GM18909 (cell line): Measurements from ENCODE around the gene DMBX1.

Experiments
- ATAC-seq: cut with Tn5 transposase; IDR thresholded peaks from one replicate; pipeline ENCODE4 v1.9.1; 2021; ENCODE audit warnings: mild to moderate bottlenecking; ENCODE audit not compliant: unreplicated experiment, poor library complexity

Gene DMBX1

DNA sequence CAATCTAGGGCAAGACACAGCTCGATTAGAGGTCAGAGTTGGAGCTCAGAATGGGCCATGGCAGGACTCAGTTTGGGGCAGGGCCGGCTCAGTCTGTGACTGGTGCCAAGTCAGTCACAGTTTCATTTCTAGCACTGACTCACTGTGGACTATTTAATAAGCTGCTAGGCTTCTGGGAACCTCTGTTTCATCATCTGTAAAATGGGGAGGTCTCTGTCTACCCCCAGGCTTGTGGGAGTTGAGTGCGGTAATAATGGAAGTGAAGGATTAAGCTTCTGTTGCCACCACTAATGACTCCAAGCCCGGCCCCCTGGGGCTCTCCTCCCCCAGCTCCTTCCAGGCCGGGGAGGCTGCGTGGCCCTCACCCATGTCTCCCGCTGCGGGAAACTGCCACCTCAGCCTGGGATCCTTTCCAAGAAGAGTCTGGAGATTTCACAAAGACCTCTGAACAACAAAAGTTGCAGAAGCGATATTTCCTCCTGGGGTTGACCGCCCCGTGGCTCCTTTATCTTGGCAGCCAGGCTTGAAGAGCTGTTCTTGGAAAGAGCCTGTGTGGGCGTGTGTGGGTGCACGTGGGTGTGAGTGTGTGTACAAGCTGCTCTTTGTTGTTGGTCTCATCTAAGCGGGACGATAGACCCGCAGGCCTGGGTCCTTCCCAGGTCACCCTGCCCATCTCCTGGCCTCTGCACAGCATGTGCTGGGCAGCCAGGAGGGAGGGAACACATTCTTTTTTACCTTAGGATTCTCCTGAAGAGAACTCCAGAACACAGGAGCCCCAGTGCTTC, 32.7 kb downstream of the DMBX1 start:
- no peak for ATAC-seq

DNA sequence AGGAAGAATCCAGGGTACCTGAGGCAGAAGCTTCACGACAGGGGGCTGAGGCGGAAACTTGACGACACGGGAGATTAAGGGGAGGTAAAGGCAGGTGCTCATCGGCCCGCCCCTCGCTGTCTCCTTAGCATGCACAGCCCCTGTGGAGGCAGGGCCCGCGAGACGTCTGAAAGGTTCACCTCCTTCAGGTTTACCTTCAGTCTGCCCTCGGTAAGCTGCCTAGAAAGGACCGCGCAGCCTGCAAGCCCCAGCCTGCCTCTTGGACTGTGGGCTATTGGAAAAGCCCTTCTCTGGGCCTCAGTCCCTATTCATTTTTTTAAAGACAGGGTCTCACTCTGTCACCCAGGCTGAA, 33.3 kb downstream of the DMBX1 start:
- no peak for ATAC-seq

DNA sequence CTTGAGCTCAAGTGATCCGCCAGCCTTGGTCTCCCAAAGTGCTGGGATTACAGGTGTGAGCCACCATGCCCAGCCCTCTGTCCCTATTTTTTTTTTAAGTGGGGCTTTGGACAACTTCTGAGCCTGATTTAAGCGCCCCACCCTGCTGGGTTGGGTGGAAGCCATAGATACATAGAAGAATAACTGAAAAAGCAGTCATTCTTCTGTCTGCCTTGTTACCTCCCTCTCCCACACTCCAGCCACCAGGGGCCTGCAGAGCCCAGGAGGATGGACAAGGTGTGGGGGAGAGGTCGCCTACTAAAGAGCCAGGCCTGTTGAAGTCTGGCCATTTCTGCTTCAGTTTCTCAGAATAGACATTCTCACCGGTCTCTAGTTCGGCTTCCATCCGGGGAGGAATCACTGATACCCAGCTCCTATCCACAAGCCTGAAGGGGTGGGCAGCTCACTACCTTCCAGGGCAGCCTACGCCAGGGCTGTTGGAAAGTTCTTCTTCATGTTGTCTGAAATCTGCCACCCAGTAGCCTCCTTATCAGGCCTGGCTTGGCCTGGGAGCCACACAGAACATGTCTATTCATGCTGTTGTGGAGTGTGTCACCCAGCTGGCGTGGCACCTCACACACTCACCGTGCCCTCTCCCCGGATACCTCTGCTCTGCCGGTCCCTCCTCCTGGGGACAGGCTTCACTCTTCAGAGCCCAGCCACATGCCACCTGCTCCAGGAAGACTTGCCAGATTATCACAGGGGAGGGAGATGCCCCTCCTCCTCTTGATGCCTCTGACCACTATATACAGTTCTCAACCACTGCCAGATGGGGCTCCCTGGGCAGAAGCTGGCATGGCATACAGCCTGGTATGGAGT, 34.1 kb downstream of the DMBX1 start:
- no peak for ATAC-seq

DNA sequence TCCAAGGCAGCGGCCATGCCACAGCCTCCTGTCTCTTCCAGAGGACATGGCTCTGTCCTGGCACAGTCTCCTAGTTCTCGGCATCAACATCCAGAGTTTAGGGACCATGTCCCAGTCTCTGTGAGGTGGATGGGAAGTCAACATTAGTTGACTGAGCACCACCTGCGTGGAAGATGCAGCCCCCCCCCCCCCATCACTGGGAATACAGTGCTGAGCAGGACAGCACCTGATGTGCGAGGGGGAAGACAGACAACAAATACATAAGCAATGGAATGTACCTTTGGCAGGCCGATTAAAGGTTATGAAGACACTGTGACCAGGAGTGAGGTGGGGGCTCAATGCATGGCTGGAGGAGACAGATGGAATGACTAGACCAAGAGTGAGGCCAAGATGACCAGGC, 35.2 kb downstream of the DMBX1 start:
- no peak for ATAC-seq

DNA sequence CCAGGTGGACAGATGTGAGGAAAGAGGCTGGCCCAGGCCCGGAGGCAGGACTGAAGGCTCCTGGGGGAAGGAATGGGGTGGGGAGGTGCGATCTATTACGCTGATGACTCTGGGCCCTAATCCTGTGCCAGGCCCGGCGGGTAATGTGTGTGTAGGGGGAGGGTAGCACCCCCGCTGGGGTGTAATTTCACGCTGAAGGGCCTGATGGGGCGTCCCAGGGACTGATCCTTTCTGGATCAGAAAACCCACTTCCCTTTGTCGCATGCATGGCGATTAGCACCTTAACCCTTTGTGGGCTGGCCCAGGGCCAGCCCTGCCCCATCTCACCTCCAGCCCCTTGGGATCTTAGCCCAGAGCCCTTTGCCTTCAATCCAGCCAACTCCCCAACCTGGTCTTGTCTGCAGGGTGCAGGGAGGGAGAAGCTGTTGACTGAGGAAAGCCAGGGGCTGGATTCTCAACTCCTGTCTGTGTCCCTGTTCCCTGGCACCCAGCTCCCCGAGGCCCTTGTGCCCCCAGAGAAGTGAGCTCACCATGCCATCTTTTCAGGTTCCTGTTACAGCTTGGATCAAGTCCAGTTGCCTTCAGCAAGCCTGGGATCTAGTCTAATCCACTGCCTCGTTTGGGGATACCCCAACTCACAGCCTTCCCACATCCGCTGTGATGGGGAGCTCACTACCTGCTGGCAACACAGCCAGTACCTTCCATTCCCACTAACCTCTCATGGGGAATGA, 35.8 kb downstream of the DMBX1 start:
- no peak for ATAC-seq

DNA sequence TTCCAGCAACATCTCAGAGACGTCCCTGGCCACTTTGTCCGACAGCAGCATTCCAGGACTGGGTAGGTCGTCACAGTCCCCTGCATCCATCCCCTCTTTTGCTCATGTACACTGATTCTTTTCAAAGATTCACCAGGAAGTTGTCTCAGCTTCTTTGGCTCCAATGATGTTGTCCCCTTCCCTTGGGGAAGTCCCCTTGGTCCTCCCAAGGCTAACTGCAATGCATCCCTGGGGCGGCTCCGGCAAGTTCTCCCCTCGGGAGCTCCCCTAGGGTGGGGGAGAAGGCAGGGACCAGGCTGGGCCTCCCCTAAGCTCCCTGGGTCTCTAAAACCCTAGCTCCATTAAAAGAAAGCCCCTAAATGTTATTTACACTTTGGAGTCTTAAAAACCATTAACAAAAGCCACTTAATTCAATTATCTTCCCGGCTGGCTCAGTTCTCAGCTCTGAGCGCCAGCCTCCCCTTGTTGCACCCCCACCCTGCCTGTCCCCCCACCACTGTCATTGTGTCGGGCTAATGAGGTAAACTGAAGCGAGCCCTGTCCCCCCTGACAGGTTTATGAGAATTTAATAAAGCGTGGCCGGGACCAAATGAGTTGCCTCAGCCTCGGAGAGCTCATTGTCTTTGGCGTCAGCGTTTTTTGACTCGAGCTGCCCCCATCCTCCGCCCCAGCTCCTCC, 36.5 kb downstream of the DMBX1 start:
- ATAC-seq, result no peak

DNA sequence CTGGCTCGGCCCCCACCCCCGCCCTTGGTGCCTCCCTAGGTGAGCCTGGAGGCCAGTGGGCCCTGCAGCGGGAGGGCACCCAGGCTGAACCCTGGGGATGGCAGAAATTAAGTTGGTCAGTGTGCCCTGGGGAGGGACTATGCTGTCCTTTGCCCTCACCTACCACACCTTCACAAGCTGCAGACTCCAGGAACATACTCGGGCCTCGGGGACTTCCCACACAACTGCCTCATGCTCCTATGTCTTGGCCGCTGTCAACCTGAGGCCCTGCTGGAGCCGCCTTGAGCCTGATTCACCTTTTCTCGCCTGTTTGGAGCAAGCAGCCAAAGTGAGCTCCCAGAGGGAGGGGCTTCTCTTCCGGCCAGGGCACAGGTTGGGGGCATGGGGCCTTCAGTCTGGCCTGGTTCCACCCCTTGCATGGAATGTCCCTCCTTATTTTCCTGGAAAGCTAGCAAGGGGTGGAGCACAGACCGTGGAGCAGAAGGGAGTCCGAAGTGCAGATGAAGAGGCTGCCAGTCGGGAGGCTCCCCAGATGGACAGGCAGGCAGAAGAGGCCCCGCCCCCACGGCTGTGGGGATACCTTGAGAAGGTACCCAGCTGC, 37.2 kb downstream of the DMBX1 start:
- ATAC-seq, result no peak

DNA sequence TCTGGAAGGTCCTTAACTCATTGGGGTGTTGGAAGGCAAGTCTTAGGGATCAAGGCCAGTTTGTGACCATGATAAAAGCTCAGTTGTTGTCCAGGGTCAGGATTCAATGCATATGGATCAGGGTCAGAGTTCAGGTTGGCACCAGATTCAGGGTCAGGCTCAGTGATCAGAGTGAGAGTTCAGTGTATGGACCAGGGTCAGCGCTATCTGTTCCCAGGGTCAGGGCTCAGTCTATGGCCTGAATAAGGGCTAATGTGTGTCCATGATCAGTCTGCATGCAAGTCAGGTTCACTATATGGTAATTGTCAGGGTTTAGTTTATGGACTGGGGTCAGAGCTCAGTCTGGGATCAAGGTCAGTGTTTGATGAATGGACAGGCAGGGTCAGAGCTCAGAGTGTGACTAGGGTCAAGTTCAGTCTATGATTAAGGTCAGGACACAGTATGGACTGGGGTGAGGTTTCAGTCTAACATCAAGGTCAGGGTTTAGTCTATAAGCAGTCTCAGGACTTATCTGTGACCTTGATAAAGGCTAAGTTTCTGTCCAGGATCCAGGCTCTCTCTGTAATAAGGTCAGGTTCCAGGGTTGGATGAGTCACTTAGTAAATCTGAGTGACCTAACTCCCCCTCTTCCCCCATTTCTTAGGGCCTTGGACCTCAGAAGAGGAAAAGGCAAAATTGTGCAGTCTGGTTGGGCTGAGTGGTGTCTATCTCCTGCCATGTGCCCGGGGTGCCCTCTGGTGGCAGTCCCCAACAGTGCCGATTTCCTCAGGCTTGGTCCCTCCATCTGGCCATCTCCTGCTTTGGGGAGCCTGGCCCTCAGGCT, 38.0 kb downstream of the DMBX1 start:
- peak; percentile 65 for ATAC-seq

DNA sequence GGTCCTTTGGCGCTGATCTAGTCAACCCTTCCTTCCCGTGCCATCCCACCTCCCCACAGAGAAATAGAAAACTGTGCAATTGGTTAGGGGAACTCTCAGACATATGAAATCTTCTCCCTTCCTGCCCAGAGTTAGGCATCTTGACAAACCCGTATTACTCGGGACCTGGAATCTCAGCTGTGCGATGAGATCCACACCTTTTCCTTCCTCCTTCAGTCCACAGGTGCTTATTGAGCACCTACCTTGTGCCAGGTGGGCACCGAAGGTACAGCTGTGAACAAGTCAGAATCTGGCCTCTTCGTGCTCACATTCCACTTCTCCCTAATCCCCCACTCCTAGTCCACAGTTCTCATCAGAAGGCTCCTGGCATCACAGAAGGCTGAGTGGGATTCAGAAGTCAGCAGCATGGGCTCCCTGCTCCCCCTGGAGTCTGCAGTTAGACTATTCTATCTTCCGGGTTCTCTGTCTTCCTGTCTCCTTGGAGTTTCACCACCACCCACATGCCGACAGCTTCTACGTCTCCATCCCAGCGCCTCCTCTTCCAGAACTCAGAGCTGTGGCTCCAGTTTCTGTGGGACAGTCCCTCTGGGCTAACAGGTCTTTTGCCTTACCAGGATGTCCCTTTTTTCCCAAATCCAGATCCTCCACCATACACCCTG, 38.8 kb downstream of the DMBX1 start:
- no peak for ATAC-seq

DNA sequence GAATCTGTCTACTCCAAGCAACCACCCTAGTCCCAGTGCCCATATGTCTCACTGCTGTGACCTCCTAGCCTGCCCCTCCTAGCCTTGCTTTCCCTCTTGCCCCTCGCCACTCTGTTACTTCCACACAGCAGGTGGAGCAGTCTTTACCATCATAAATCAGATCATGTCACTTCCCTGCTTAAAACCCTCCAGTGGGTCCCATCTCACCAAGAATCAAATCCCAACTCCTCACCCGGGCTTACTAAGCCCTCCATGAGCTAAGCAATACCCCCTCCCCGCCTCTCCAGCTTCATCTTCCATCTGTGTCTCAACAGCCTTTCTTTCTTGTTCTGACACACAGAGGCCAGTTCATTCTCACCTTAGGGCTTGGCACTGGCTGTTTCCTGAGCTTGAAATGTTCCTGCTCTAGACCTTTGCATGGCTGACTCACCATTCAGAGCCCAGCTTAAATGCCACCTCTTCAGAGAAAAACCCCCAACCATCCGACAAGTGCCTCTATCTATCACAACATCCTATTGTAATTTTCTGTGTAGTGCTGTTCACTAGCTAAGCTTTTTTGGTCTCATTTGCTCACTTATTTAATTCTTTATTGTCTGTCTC, 39.5 kb downstream of the DMBX1 start:
- ATAC-seq, result no peak

DNA sequence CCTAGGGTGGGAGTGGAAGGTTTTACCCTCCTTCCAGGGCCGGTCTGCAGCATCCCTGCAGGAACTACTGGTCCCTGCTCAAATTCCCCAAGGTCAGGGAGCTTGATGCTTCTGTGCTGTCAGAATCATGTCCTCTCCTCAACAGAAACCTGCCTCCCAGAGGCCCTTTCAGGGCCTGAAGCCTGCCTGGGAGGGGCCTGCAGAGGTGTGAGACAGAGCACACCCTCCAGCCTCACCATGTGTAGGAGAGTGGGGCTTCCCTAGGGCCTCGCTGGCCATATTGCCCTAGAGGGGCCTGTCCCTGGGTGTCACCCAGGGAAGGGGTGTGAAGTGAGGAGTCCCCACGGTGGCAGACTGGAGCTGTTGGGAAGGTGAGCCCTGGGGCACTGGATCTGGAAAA, 40.7 kb downstream of the DMBX1 start:
- no peak for ATAC-seq

DNA sequence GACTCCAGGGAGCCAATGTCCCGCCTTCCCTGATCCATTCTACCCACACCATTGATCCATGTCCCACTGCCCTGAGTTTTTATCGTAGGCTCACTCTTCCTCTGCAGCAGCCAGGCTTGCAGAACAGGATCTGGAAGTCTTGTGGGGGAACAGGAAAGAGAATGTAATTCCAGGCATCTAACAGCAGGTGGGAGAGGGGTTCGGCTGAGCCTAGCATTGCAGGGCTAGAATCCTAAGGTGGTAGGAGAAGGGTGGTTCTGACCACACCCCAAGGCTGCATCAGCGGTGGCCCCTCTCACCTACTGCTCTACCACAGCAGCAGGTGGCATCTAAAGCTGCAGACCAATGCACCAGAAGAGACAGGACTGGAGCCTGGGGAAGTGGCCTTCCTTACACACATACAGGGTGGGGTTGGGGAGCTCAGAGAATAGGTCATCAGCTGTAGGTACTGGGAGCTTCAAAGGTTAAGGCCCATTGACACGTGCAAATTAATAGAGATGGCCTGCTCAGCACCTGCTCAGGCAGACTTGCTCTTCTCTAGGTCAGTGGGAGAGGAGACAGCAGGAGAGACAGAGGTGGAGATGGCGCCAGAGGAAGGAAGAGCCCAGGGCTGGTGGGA, 41.3 kb downstream of the DMBX1 start:
- no peak for ATAC-seq

DNA sequence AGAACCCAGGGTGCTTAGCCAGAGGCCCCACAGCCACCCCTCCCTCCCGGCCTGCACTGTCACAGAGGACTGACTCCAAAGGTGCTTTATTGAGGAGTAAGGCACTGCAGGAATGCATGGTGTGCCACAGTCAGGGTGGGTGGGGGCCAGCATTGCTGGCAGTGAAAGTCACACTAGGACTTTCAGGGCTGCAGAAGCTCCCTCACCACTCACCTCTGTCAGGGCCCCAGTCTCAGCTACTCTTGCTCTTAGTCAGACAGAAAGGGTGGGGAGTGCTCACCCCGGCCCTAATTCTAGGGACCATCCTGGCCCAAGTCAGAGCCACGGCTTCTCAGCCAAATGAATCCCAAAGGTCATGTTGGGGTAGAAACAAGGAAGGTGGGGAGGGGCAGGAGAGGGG, 42.5 kb downstream of the DMBX1 start:
- no peak for ATAC-seq

DNA sequence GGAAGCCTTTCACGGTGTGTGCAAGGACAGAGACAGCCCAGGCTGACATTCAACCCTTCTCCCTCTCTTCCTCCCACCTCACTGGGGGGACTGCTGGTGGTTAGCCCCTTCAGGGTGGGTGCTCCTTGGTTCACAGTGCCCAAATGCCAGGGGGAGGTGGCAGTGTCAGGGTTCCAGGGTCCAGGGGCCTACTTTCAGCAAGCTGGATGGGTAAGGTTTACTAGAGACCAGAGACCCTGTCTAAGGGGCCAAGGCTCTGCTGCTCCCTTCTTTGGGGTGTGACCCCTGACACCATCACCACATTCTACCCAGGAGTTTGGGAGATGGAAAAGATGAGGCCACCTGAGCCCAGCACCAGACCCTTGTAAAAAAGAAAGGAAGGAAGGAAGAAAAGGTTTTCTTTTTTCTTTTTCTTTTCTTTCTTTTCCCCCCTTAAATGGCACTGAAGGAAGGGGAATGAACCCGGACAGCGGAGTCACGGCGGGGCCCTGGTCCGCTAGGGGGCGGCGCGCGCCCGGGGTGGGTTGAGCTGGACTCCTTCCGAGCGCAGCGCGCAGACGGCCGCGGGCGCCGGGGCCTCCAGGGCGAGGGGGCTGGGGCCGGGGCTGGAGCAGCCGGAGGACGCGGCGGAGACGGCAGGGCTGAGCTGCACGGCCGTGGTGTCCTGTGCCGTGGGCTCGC, 43.0 kb downstream of the DMBX1 start:
- no peak for ATAC-seq

DNA sequence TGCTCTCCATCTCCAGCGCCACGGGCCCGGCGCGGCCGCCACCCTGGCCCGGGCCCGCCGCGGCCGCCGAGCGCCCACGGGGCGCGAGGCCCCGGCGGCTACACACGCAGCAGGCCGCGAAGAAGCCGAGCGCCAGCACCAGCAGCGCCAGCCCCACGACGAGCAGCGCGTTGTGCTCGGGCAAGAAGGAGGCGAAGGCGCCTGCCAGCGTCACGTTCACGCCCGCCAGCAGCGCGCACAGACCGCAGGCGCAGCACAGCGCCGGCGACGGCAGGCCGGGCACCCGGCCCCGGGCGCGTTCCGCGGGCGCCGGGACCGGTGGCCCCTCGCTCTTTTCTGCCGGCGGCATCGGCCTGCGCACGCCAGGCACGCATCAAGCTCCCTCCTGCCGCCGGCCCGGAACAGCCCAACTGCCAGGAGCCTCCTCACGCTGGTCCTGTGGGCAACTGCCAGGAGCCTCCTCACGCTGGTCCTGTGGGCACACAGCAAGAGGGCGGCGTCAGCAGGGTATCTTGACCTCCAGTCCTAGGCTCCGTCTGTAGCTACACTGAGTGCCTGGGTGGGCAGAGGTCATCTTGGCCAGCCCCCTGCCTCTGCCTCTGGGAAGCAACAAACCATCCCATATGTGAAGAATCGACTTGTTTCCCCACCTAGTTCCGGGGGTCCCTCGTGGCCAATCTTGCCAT, 43.7 kb downstream of the DMBX1 start:
- ATAC-seq, result no peak

DNA sequence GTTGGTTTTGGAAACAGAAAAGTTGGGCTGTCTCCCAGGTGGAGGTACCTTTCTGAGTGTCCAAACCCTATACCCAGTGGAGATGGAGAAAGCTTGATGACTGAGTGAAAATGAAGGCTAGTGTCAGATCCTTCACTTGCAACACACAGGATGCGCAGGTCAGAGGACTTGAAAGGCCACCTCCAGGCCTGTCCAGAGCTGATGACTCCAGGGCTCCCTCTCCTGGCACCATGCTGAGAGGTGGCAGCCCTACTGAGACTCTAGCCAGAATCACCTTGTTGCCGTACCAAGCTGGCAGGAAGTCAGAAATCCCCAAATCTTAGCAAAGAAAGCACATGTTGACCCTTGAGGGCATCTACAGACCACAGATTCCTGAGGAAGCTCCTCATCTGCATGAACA, 45.4 kb downstream of the DMBX1 start:
- ATAC-seq, result no peak

DNA sequence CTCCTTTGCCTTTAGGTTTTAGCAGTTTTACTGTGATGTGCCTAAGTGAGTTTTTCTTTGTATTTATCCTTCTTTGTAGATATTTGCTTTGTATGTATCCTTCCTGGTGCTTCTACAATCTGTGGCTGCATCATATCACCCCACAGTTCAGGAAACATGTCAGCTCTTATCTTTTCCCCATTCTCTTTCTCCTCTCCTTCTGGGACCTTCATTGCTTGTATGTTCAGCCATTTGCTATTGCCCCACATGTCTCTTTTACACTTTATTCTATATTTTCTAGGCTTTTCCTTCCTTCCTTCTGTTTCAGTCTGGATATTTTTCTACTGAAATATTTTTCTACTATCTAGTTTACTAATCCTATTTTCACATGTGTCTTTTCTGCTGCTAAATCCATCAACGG, 46.9 kb downstream of the DMBX1 start:
- no peak for ATAC-seq
